ENCODE measurements around the gene RACGAP1.

Gene RACGAP1

GRCh38 chr12:49956663-49957569, 68.4 kb downstream of the RACGAP1 start:
- in situ Hi-C loops (cut with HindIII; ENCODE audit: low pct_ligation_motif_present, low sequenced_read_pairs), result loop anchor here (25.0 kb wide), 1 partner anchor 230 kb away; no protein-coding TSS in a partner anchor
- DNase-seq, result no peak
- H3K36me3 ChIP-seq (replicated peaks), result no peaks in the 10 kb centered on the region
- no peak overlapping the region for H3K27ac ChIP-seq
- peaks cover 60% of the 10 kb centered on the region for H3K27me3 ChIP-seq (replicated peaks)
- no peak for TF ChIP-seq CTCF (IDR thresholded peaks at IDR 0.05; ENCODE audit: low read depth, low read length, missing control alignments)
- H3K4me3 ChIP-seq (ENCODE audit: low read depth, low read length), result no peak overlapping the region

DNA sequence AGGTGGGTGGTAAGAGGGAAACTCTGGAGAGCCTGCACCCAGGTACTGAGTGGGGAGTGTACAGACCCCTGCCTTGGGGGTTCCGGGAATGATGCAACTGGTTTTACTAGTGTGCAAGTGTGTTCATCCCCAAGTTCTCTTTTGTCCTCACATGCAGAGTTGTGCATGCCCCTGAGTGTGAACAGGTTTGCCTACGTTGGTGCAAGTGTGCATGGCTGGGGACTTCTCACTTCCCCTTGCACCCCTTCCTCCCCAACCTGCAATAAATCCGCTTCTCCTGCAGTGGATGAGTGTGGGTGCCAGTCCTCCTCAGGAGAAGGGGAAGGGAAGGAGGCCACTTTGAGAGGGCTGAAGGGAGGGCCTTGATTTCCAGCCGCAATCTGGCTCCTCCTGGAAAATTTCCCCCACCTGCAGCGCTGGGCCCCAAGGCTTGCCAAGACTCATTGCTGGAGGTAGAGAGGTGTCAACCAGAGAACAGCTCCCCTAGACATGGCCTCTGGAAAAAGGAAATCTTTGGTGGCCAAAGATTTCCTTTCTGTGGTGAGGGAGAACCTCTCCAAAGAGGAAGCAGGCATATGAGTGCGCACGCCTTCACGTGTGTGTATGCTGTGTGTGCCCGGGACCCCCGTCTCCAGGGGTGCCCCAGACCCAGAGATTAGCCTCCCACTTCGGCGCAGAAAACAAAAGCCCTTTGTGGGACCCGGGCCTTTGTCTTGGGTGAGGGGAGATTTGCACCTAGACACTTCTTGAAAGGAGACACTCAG, 69.2 kb downstream of the RACGAP1 start:
- no peak for DNase-seq
- no peak overlapping the region for H3K27ac ChIP-seq
- in situ Hi-C loops (cut with HindIII; ENCODE audit: low pct_ligation_motif_present, low sequenced_read_pairs), result loop anchor here (25.0 kb wide), 1 partner anchor 231 kb away; no protein-coding TSS in a partner anchor
- no peak overlapping the region for H3K4me3 ChIP-seq (ENCODE audit: low read depth, low read length)
- no peaks in the 10 kb centered on the region for H3K36me3 ChIP-seq (replicated peaks)
- TF ChIP-seq CTCF (IDR thresholded peaks at IDR 0.05; ENCODE audit: low read depth, low read length, missing control alignments), result no peak
- H3K27me3 ChIP-seq (replicated peaks), result peaks cover 54% of the 10 kb centered on the region

- Histone ChIP-seq H3K27me3 (replicated peaks) (peaks cover 45% of the 10 kb centered on the region), H3K4me3 (ENCODE audit: low read depth, low read length) (no peak overlapping the region), H3K36me3 (replicated peaks) (no peaks in the 10 kb centered on the region), H3K27ac (no peak overlapping the region)
- TF ChIP-seq CTCF (IDR thresholded peaks at IDR 0.05; ENCODE audit: low read depth, low read length, missing control alignments), result no peak
- no peak for DNase-seq
- in situ Hi-C loops (cut with HindIII; ENCODE audit: low pct_ligation_motif_present, low sequenced_read_pairs), result loop anchor here (25.0 kb wide), 1 partner anchor 232 kb away; no protein-coding TSS in a partner anchor
These were observed 70.1 kb downstream of the RACGAP1 start for GRCh38 chr12:49954863-49955830.

DNA sequence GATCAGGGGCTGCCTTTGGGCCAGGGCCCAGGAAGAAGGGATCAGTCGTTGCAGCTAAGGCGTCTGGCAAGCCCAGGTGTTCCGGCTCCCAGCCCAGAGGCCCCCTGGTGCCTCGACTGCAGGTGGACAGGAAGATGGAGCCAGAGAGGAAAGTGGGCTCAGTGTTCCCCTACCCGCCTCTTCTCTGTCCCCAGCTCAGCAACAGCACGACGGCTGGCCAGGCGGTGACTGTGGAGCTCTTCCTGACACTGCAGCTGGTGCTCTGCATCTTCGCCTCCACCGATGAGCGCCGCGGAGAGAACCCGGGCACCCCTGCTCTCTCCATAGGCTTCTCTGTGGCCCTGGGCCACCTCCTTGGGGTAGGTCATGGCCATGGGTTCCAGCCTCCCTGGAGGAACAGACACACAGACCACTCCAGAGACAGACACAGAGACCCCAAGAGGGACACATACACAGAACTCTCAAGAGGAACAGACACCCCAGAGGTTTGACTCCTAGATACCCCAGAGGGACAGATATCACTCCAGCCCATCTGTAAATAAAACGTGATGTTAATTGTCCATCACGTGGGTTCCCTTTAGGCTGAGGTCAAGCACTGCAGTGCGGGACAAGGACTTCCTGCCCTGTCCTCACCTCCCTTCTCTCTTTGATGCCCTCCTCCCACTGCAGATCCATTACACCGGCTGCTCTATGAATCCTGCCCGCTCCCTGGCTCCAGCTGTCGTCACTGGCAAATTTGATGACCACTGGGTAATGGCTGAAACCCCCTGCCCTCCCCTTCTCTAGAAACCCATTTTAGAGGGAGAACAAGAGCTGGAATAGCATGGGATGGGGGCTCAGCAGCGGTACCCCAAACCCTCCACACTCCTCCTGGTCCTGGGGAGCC, 71.1 kb downstream of the RACGAP1 start:
- Histone ChIP-seq H3K27ac (no peak overlapping the region), H3K27me3 (replicated peaks) (peaks cover 43% of the 10 kb centered on the region), H3K36me3 (replicated peaks) (no peaks in the 10 kb centered on the region), H3K4me3 (ENCODE audit: low read depth, low read length) (no peak overlapping the region)
- in situ Hi-C loops (cut with HindIII; ENCODE audit: low pct_ligation_motif_present, low sequenced_read_pairs), result loop anchor here (25.0 kb wide), 1 partner anchor 233 kb away; no protein-coding TSS in a partner anchor
- DNase-seq, result no peak
- no peak for TF ChIP-seq CTCF (IDR thresholded peaks at IDR 0.05; ENCODE audit: low read depth, low read length, missing control alignments)
